Measurements from ENCODE around the gene ARSJ. TPM values are rescaled to one million over a fixed set of nuclear protein-coding genes. Genes with fewer than 3 reads are reported as not detected.

The ARSJ gene
- total and polyA plus RNA-seq, 2 experiments from 2014 or later: 4.3 to 6.6 TPM

DNA sequence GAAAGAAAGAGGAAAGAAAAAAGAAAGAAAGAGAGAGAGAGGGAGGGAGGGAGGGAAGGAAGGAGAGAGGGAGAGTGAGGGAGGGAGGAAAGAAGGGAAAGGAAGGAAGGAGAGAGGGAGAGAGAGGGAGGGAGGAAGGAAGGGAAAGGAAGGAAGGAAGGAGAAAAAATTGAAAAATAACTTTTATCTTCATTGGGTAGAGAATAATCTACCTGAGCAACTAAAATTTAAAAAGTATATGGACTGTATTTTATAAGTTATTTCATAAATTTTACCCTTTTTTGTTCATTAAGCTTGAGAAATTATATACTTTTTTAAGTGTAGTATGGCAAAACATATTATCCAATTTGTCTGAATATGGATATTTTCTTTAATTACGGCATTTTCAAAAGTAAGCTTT is 32.0 kb downstream of the ARSJ start:
- Mint-ChIP-seq H3K27me3 (ENCODE audit: insufficient read depth, low read depth, poor library complexity) (no peaks in the 10 kb centered on the region), H3K4me3 (no peak overlapping the region), H3K27ac (no peak overlapping the region), H3K4me1 (peaks cover 13% of the 10 kb centered on the region), H3K9me3 (no peaks in the 10 kb centered on the region), H3K36me3 (ENCODE audit: low read depth) (no peaks in the 10 kb centered on the region)
- DNase-seq (ENCODE audit: low spot score) (no peak), ATAC-seq (no peak)
- H3K4me3 ChIP-seq: no peak overlapping the region
- H4K20me1 ChIP-seq (replicated peaks; ENCODE audit: insufficient read depth): no peaks in the 10 kb centered on the region
- H3K27ac ChIP-seq (ENCODE audit: low read depth): no peak overlapping the region
- no peaks in the 10 kb centered on the region for H3K36me3 ChIP-seq (ENCODE audit: insufficient read depth)
- H3K4me1 ChIP-seq (ENCODE audit: insufficient read depth): peaks cover 14% of the 10 kb centered on the region
- H3K79me2 ChIP-seq (replicated peaks; ENCODE audit: insufficient read depth): no peaks in the 10 kb centered on the region
- no peak overlapping the region for H3K4me2 ChIP-seq
- no peaks in the 10 kb centered on the region for H3K27me3 ChIP-seq (ENCODE audit: insufficient read depth)
- no peaks in the 10 kb centered on the region for H3F3A ChIP-seq (replicated peaks; ENCODE audit: low read depth)
- no peak overlapping the region for H2AFZ ChIP-seq
- TF ChIP-seq POLR2AphosphoS5 (IDR thresholded peaks at IDR 0.05; ENCODE audit: low read depth) (no peak), STAT1 (IDR thresholded peaks at IDR 0.05; ENCODE audit: unreplicated experiment) (no peak), NANOG (IDR thresholded peaks at IDR 0.05; ENCODE audit: borderline replicate concordance) (no peak), ZNF331 (CRISPR knock-in tag; IDR thresholded peaks at IDR 0.05; ENCODE audit: low read depth) (no peak)
- H3K9me2 ChIP-seq (ENCODE audit: insufficient read depth): no peaks in the 10 kb centered on the region

DNA sequence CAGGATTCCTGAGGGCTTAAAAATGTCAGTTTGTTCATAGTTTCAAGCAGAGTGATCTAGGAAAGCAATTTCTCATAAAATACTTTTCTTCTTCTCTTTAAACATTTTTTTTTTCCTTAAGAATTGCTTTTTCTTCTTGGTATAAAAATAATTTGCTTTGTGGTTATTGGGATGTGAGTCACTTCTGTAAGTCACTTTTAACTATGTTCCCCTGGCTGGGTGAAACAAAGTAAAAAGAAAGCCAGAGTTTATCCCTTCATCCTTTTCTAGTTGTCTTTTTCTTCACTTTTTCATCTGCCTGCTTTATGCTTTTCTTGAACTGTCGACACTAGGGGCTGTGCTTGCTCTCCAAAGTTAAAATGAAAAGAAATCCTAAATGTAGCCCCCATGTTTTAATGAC is 33.5 kb downstream of the ARSJ start:
- H3K27me3 Mint-ChIP-seq (ENCODE audit: insufficient read depth, low read depth, poor library complexity): no peaks in the 10 kb centered on the region
- no peaks in the 10 kb centered on the region for H3F3A ChIP-seq (replicated peaks; ENCODE audit: low read depth)
- H3K27me3 ChIP-seq (ENCODE audit: insufficient read depth): no peaks in the 10 kb centered on the region
- H3K36me3 Mint-ChIP-seq (ENCODE audit: low read depth): no peaks in the 10 kb centered on the region
- H3K4me1 ChIP-seq (ENCODE audit: insufficient read depth): peaks cover 14% of the 10 kb centered on the region
- no peaks in the 10 kb centered on the region for H3K79me2 ChIP-seq (replicated peaks; ENCODE audit: insufficient read depth)
- DNase-seq (ENCODE audit: low spot score) (peak; percentile 10), ATAC-seq (no peak)
- H3K4me1 Mint-ChIP-seq: peaks cover 13% of the 10 kb centered on the region
- no peaks in the 10 kb centered on the region for H3K36me3 ChIP-seq (ENCODE audit: insufficient read depth)
- H4K20me1 ChIP-seq (replicated peaks; ENCODE audit: insufficient read depth): no peaks in the 10 kb centered on the region
- H3K4me2 ChIP-seq: no peak overlapping the region
- no peaks in the 10 kb centered on the region for H3K9me2 ChIP-seq (ENCODE audit: insufficient read depth)
- H3K4me3 Mint-ChIP-seq: no peak overlapping the region
- H3K4me3 ChIP-seq: no peak overlapping the region
- H3K27ac ChIP-seq (ENCODE audit: low read depth): peak overlapping the region; percentile 16; the same call in 1 of the 2 replicates
- H2AFZ ChIP-seq: no peak overlapping the region
- no peaks in the 10 kb centered on the region for H3K9me3 Mint-ChIP-seq
- peak overlapping the region; percentile 90 for H3K27ac Mint-ChIP-seq
- TF ChIP-seq REST (IDR thresholded peaks at IDR 0.05; ENCODE audit: unreplicated experiment) (no peak), JUNB (IDR thresholded peaks at IDR 0.05; ENCODE audit: unreplicated experiment) (no peak), CREB1 (CRISPR knock-in tag; IDR thresholded peaks at IDR 0.05; ENCODE audit: low read depth) (no peak), EZH2 (IDR thresholded peaks at IDR 0.05; ENCODE audit: low read depth, unreplicated experiment) (no peak), CTCF (conservative IDR thresholded peaks at IDR 0.05; ENCODE audit: low read depth in 2 of 2) (no peak), EZH2phosphoT487 (IDR thresholded peaks at IDR 0.05; ENCODE audit: unreplicated experiment) (no peak), NANOG (IDR thresholded peaks at IDR 0.05; ENCODE audit: borderline replicate concordance) (no peak), ZNF331 (CRISPR knock-in tag; IDR thresholded peaks at IDR 0.05; ENCODE audit: low read depth) (no peak), POLR2AphosphoS5 (IDR thresholded peaks at IDR 0.05; ENCODE audit: low read depth) (no peak), ZNF114 (CRISPR knock-in tag; IDR thresholded peaks at IDR 0.05) (no peak), STAT1 (IDR thresholded peaks at IDR 0.05; ENCODE audit: unreplicated experiment) (no peak)
- TF ChIP-seq, protein P1, sequence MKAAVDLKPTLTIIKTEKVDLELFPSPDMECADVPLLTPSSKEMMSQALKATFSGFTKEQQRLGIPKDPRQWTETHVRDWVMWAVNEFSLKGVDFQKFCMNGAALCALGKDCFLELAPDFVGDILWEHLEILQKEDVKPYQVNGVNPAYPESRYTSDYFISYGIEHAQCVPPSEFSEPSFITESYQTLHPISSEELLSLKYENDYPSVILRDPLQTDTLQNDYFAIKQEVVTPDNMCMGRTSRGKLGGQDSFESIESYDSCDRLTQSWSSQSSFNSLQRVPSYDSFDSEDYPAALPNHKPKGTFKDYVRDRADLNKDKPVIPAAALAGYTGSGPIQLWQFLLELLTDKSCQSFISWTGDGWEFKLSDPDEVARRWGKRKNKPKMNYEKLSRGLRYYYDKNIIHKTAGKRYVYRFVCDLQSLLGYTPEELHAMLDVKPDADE (IDR thresholded peaks at IDR 0.05): no peak

All from GM23338 (cell line).